Cerebellar nuclear complex (tissue), 1 donor: ENCODE measurements around the gene CYB5A.

Source experiments
- DNase-seq, 2 experiments: peaks; one replicate each; lab custom pipeline; 2025; lab: John Stamatoyannopoulos, UW

The CYB5A gene

DNA sequence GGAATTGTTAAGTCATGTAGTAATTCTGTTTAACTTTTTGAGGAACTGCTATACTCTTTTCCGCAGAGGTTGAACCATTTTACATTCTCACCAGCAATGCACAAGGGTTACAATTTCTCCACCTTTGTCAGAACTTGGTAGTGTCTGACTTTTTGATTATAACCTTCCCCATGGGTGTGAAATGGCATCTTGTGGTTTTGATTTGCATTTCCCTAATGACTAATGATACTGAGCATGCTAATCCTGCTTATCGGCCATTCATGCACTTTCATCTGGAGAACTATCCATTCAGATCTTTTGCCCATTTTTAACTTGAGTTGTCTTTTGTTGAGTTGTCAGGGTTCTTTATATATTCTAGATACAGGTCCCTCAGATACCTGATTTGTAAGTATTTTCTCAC, 47.2 kb downstream of the CYB5A start:
- no peak for DNase-seq

DNA sequence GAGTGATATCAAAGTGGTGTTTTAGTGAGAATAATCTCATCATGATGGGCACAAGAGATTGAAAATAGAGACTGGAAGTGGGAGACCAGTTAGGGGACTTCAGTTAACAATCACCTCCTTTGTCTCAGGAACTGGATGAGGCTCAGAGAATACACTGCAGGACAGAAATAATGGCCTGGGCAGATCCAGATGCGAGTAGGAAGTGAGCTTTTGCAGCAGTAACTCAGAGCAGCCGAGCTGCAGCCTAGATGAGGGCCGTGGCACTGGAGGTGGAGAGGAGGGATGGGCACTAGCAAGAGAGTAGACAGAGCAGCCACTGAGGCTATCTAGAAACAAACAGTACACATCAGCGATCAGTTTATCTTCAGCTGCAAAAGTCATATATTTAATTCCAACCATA, 48.6 kb downstream of the CYB5A start:
- no peak for DNase-seq

DNA sequence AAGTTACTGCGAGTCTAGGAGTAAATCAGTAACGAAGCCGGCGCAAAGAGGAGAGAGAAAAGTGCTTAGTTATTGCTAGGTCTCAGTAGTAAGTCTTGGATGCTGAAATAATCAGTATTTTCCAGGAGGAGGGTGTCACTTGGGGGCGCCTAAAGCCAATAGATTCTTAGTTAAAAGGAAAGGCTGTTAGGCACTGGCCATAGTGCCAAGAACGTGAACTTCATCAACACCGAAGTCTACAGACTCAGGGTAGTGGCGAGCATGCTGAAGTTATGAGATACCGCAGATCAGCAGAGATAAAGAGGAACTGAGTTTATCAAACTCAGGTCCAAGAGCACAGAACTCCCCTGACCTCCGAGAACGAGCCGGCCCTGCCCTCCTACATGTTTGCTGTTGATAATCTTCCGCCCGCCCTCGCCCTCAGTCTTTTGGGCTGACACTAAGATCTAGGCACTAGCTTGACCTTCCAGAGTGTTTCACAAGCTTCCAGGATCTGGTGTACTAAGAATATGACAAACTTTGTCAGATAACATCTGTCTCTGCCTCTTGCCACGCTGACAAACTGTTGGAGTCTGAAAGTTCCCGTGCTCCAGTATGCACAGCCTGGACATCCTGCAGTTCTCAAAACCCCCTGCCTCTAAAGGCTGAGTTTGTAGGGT, 49.2 kb downstream of the CYB5A start:
- no peak for DNase-seq

DNA sequence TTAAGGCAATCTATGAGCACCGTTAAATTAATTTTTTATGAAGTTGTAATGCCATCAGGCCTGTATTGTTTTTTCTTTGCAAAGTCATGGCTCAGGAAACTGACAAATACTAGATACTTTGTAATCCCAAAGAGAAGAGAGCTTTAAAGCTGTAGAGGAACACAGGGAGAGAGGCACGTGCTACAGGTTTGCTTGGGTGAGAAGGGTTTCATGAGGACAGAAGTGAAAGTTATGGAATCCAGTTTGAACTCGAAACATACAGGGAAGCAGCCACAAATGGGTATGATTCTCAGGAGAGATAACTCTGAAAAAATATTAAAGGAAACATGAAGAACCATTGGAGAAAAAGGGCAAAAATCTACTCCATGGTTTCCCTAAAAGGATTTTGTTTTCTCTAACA, 49.8 kb downstream of the CYB5A start:
- no peak for DNase-seq

GRCh38 chr18:74241426-74241825, 50.3 kb downstream of the CYB5A start:
- no peak for DNase-seq

DNA sequence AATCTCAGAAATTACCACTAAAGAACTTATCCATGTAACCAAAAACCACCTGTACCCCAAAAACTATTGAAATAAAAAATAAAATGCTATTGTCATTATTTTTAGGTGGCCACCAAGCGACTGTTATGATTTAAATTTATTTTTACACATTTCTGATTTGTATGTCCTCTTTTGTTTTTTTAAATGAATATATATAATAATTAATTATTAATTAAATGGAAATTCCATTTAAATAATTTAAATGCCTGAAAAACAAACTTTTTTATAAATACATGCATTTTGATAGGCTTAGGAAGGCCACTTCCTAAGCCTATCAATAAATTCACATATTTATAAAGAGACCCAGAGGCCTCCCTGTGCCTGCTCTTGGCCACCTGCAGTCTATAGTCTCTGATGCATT, 52.2 kb downstream of the CYB5A start:
- no peak for DNase-seq

GRCh38 chr18:74234326-74235171, 57.2 kb downstream of the CYB5A start:
- no peak for DNase-seq

DNA sequence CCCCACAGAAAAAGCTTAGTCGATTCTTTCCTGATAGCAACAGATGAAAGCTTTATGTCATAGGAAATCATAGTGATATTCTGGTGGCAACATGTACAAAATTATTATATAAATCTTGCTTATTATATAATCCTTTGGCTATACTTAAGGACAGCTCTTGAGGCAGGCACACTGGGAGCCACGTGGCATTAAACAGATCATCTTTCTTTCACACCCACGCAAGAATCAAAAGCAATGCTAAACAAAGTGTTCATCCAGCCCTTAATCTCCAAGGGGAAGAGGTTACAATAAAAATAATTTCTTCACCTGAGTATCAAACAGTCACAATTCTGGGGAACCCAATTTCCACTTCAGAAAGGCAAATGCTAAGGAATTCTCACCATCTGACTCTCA, 57.8 kb downstream of the CYB5A start:
- DNase-seq: no peak

DNA sequence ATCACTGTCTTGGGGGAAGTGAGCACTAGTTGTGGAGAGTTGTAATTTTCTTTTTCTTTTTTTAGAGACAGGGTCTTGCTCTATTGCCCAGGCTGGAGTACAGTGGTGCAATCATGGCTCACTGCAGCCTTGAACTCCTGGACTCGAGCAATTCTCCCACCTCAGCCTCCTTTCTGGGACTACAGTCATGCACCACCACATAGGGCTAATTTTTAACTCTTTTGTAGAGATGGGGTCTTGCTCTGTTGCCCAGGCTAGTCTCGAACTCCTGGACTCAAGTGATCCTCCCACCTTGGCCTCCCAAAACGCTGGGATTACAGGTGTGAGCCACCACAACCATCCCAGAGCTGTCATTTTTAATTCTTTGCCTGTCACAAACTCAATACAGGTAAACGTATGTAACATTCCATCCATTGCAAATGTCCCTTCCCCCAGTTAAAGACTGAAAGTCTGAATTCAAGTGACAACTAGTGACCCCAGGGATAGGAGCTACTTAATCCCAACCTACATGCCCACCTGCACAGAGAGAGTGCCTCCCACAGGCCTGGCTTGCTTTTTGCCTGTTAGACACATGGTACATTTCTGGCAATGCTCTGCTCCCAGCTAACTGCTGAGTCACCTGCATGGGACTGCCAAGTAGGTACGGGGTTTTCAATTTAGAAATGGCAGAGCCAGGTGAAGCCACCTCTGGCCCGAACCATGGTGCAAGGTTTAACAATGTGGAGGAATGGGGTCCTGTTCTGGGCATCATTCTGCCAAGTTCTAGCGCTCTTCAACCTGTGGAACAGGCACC, 60.6 kb downstream of the CYB5A start:
- DNase-seq: no peak

DNA sequence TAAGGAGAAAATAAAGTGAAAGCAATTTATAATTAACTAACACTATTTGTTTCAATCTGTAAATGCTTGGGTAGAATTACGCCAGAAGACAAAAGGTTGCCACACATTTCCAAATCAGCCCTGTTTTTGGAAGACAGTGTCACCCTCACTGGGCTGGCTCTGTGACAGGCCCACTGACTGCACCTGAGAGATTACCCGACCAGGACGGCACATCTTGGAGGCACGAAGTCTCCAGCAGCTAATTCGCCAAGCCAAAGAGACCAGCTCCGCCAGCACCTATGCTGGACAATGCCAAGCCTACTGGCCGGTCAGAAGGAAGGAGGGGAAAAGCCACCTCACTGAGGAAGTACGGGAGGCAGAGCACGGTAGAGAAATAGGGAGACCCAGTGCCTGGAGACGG, 61.9 kb downstream of the CYB5A start:
- no peak for DNase-seq

DNA sequence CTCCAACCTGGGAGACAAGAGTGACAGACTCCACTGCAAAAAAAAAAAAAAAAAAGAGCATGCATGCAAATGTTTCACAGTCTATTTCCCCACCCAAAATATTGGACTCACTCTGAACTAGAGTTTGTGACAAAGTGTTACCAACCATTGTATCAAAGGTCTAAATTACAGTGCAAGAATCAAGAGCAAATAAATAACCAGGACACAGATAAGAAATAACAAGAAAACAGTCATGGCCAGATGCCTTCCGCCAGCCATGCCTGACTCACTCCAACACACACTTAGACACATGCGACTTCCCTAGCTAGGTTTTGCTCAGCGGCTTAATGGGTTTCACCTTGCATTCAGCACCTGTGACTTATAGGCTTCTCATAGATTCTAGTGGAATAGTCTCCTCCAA, 62.8 kb downstream of the CYB5A start:
- no peak for DNase-seq

DNA sequence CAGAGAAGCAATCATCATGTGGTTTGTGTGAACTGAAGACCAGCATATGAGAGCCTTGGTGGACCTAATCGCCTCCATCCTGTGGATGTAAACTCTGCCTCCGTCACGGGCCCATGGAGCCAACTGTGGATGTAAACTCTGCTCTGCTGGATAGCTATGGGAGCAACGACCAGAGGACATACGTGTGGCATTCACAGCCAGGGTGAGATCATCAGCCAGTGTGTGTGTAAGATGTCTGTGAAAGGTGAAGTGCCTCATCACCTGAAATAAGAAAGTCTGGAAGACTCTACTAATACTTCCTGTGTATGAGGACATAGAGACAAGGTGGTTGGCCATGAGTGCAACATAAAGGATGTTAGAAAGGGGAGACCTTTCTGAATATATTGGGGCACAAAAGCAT, 63.5 kb downstream of the CYB5A start:
- DNase-seq: no peak

GRCh38 chr18:74226666-74227065, 65.1 kb downstream of the CYB5A start:
- no peak for DNase-seq

GRCh38 chr18:74226156-74226555, 65.6 kb downstream of the CYB5A start:
- DNase-seq: no peak

DNA sequence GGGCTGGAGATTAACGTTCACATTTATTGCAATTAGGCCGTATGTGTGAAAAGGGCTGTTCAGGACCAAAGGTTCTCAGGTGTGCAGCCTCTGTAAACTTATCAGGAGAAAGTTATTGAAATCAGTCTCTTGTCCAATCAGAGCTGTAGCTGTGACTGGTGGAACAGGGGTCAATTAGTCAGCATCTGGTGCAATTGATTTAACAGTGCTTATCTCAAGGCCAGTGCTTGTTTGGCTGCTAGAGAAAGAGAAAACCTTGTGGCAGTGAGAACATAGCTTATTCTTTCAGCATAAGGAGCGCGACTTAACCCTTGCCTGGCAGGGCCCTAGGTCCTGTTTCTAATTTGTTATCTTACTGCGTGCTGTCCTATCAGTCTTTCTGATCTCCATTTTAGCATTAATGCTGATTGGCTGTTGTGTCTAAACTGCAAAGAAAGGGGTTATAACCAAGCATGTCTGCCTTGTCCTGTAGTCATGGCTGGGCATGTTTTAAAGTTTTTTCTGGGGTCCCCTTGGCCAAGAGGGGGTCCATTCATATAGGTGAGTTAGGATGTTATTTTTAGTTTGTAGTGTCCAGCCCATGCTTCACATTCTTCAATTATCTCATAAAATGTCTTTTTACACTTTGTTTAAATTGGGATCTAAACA, 66.4 kb downstream of the CYB5A start:
- no peak for DNase-seq

GRCh38 chr18:74222710-74223494, 68.9 kb downstream of the CYB5A start:
- DNase-seq: no peak

- no peak for DNase-seq
These were observed 70.7 kb downstream of the CYB5A start for GRCh38 chr18:74221081-74221480.

GRCh38 chr18:74219056-74219455, 72.7 kb downstream of the CYB5A start:
- DNase-seq: no peak

- no peak for DNase-seq
These were observed 74.2 kb downstream of the CYB5A start for GRCh38 chr18:74217476-74218143.

DNA sequence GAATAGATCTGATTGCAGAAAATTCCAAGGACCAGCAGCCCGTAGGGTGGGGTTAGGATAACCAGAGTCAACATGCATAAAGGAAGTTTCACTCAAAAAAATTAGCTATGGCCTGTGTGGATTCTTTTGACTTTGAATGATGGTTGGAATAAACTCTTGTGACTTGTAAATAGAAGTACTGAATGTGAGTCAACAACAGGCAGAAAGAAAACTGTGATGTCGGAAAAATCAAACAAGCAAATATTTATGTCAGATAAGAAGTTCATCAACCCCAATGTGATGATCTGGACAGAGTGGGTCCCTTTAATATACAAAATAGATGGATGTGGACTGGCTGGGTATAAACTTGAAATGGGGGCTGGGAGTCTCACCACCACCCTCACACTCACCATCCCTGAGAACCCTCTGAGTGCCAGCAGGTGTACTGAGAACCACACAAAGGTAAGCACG, 75.1 kb downstream of the CYB5A start:
- DNase-seq: no peak

DNA sequence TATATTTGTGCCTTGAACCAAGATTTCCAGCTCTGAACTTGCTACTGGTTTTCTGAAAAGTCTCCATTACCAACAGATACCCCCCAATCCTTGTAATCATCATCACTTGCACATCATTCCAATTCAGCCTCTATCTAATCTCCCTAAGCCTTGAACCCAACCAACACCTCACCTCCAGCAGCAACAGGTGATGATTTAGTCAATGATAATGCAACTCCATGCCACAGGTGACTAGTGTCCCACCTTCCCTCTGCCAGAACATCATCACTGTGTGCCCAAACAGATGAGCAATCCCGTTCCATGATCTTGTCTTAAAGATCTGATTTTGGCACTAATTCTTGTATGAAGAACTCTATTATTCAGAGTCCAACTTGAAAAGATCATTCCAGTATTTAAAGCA, 75.9 kb downstream of the CYB5A start:
- DNase-seq: no peak
